Activated CD8-positive, alpha-beta memory T cell treated with anti-CD3 and anti-CD28 coated beads for 24 hours (primary cell): ENCODE data around the gene RAB22A.
"Not testable (repeated sequence)": the region's sequence is repeated elsewhere in the genome, so short reads cannot be mapped to it uniquely, and the experiment has no call there.

Experiments used
- DNase-seq: peaks from one replicate; pipeline ENCODE4 v3.0.0-alpha.2; 2020

Gene RAB22A

DNA sequence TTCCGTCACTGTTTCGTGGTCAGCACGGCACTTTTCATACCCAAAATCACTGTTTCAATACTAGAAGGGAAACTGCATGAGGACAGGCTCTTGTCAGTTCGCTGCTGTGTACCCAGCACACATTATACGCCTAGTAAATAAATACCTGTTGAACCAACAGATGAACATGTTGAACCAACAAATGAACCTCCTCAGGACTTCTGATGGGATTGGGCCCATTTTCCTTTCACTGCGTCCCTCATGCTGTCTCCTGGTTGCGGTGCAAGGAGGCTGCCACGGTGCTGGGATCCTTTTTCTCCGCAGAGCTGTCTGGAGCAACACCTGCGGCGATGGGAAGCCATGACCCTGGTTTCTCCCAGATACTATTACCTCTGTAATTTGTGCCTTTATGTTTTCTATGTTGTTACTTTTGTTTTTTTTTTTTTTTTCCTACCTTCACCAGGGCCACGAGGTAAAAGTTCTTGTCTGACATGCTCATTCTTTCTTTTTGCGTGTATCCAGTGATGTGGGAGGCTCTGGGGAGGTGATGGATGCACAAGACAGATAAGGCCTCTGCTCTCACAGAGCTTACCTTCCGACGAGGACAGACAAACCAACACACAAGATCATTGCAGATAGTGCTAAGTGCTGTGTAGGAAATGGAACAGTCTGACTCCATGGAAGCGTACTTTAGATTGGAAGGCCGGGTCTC, 80.6 kb downstream of the RAB22A start:
- no peak for DNase-seq

- DNase-seq = no peak
Observed at GRCh38 chr20:58390659-58391035, 81.1 kb downstream of the RAB22A start.

DNA sequence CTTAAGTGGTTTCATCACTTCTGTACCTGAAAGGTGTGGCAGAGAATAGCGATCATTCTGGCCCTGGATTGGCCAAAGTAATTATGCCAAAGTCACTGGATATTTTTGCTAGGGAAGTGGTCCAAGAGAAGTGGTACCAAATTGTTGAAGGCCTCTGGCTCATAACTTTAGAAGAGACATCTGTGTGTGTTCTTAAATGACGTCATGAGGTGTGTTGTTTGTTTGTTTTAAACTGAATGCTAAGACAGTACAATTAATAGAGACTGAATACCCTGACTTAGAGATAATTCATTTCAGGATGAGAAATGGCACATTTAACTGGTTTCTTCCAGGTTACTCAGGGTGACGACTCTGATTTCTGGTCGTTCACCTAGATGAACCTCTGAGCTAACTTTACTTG, 82.8 kb downstream of the RAB22A start:
- no peak for DNase-seq

GRCh38 chr20:58393299-58393698, 83.8 kb downstream of the RAB22A start:
- DNase-seq = no peak

GRCh38 chr20:58394801-58395200, 85.3 kb downstream of the RAB22A start:
- no peak for DNase-seq

- DNase-seq = no peak
Observed at GRCh38 chr20:58395604-58396003, 86.1 kb downstream of the RAB22A start.

DNA sequence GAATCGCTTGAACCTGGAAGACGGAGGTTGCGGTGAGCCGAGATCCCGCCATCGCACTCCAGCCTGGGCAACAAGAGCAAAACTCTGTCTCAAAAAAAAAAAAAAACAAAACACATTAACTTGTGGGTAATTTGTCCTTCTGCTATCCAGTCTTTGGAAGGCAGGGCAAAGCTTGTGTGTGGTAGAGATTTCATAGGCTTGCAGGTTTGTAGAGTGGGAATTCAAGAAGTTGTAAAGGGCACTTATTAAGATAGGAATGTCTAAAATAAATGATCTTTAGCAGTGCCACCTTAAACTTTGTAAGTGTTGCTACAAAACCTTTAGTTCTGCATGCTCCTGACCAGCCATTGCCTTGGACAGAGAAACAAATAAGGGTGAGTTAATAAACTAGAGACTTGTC, 87.9 kb downstream of the RAB22A start:
- DNase-seq = no peak

GRCh38 chr20:58398254-58398653, 88.7 kb downstream of the RAB22A start:
- DNase-seq = no peak

- no peak for DNase-seq
Observed at GRCh38 chr20:58399926-58400325, 90.4 kb downstream of the RAB22A start.

DNA sequence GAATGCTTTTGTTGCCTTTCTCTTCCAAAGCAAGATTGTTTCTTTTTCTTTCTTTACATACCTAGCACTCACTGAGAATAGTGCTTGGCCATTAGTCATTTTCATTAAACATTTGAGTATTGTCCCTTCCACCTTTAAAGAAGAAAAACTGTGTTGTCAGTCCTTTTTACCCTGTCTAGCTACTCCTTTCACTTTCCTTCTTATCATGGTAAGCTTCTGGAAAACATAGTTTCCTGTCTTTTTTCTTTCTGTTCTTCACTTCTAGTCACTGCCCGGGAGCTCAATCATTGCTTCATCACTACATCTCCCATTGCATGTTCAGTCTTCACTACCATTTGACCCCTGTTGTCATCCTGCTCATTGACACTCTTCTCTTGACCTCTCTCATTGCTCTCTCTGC, 91.6 kb downstream of the RAB22A start:
- DNase-seq = no peak

DNA sequence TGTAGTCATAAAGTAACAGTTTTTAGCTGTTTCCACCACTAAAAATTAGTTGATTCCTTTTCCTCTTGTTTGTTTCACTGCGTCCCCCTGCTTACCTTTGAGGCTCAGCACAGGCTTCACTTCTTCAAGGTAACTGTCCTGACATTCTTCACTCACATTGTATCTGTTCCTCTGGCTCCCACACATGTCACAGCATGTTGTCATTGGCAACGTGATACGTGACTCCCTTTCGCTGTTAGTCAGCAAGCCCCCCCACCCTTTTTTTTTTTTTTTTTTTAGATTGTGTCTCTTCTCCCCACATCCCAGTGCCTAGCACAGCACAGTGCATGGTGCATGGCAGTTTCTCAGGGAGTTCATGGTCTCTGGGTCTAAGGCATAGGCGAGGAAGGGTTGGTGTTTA, 92.8 kb downstream of the RAB22A start:
- no peak for DNase-seq

GRCh38 chr20:58402827-58403226, 93.3 kb downstream of the RAB22A start:
- no peak for DNase-seq

GRCh38 chr20:58403272-58403671, 93.8 kb downstream of the RAB22A start:
- no peak for DNase-seq

DNA sequence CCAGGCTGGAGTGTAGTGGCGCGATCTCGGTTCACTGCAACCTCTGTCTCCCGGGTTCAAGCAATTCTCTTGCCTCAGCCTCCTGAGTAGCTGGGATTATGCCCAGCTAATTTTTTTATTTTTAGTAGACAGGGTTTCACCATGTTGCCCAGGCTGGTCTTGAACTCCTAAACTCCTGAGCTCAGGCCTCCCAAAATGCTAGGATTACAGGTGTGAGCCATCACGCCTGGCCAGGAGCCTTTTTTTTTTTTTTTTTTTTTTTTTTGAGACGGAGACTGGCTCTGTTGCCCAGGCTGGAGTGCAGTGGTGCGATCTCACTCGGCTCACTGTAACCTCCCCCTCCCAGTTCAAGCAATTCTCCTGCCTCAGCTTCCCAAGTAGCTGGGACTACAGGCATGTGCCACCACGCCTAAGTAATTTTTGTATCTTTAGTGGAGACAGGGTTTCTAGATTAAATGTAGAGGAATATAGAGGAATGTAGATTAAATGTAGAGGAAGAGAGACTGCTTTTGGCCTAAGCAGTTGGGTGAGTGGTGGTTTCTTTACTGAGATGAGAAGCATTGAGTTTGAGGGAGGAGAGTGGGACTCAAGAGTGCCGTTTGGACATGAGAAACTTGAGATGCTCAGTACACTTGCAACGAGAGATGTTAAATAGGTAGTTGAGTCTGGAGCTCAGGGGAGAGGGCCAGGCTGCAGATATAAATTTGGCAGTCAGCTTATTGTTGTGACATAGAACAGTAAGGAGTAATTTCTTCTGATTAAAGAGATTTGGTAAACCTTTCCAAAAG, 96.2 kb downstream of the RAB22A start:
- DNase-seq = no peak

DNA sequence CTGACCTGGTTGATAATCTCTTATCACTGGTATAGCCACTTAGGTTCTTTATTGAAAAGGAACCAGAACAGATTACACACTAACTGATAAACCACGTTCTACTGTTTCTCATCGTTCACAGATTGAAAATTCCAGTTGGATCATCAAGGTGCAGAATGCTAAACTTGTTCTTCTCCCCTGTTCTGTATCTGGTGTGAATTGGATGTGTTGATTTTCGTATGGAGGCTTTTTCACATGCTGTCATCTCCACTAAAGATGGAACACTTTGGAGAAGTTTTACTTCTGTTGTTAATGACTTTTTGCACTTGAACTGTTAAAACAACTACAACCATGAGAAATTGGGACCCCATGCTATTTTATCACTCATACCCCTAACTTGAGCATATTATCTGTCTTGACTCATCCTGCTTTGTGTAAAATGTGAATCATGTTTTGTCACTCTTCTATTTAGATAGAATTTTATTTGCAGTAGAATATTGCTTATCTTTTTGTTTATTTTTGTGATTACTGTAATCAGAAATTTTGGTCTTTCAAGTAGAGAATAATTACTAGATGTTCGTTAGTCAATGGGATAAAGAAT, 97.0 kb downstream of the RAB22A start:
- no peak for DNase-seq

DNA sequence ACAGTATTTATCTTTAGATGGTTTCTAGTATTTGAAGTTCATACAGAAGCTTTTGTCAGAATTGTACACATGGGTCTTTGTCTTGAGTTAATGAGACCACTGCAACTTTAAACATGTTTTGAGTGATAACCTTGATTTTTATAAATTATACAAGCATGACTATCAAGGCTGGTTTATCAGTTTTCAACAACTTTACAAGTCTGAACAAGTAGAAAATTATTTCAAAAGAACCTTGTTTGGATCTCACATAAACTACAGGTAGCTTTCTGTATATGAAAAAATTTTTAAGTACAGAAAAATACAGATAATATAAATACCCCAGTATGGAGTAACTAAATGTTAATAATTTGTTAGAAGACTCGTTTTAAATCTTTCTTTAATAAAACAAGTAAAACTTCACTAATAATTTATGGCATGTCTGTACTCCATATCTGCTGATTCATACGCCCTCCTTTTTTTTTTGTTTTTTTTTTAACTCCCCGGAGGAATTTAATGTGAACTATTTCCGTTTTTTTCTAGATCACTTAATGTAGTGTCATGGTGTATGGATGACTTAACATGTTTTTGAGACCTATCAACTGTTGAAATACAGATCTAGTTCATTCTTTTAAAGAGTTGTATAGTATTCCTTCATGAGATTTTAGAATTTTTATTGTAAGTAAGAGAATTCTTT, 97.8 kb downstream of the RAB22A start:
- DNase-seq = no peak

- no peak for DNase-seq
Observed at GRCh38 chr20:58407966-58408557, 98.5 kb downstream of the RAB22A start.

DNA sequence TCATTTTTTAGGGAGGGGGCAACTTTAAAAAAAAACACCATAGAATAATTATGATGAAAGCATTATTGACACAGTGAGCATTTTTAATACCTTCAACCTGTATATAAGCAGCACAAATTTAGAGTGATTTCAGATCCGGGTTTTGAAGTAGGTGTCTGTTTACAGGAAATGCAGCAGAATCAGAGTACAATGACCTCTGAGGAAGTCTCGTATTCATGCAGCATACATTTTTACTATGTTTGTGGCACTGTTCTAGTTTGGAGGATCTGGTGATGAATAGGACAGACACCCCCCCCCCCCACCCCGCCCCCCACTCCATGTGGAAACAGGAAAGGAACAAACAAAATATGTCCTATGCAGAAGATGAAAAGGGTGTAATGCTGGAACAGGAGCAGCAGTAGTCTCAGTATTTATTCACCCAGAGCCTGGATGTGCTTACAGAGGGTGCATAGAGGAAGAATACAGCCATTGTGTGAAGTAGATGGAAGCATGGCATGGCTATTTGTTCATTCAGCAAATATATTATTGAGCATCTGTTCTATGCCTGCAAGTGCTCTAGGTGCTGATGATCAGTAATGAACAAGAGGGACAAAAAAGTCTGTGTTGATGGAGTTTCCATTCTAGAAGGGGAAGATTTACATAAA, 99.2 kb downstream of the RAB22A start:
- DNase-seq = no peak

GRCh38 chr20:58414216-58414615, 104.7 kb downstream of the RAB22A start:
- DNase-seq = not testable (repeated sequence)

DNA sequence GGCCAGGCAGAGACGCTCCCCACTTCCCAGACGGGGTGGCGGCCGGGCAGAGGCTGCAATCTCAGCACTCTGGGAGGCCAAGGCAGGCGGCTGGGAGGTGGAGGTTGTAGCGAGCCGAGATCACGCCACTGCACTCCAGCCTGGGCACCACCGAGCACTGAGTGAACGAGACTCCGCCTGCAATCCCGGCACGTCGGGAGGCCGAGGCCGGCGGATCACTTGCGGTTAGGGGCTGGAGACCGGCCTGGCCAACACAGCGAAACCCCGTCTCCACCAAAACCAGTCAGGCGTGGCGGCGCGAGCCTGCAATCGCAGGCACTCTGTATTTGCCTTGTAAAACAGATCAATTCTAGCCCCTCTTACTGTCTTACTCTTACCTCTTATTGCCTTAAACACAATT, 105.3 kb downstream of the RAB22A start:
- DNase-seq = not testable (repeated sequence)

DNA sequence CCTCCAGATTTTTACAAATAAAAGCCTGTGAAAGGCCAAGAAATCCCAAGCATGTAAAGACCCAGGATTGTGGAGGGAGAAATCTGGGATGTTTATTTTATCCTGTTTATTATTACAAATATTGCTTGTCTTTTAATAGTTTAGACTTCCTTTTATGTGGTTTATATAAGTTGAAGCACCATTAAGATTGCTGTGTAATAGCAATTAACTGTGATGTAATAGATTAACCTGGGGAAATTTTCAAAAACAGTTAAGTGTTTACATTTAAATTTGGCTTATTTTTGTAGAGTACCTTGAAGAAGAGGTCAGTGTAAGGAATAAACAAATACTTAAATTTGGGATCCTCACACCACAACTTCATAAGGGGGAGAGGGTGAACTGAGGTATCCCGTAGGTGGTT, 106.5 kb downstream of the RAB22A start:
- DNase-seq = no peak

DNA sequence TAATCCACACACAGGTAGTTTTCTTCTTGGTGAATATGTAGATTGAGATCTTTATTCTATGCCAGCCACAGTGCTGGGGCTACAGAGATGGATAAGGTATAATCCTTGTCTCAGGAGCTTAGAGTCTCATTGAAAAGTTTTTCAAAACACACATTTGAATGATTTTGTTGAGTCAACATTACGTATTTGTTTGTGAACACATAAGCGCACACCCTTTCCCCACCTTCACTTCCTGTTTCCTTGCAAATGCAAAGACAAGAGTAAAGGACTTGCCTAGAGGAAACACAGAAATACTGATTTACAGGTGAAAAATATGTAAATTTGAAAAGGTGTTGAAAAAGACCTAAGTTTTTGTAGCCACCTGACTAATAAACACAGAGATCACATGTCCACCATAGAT, 107.3 kb downstream of the RAB22A start:
- DNase-seq = no peak
